HepG2 (cell line): Measurements from ENCODE around the gene INPP1. TPM values are rescaled to one million over a fixed set of nuclear protein-coding genes. Genes with fewer than 3 reads are reported as not detected.
A peak's percentile ranks its signal among the peaks of the same experiment; 100 is the strongest.

Experiments used
- AGO1 ChIP-seq: fragments of 200-400 bp; formaldehyde crosslinking; IDR thresholded peaks from 2 replicates; pipeline ENCODE4 v1.6.1; 2017; ENCODE audit warnings: mild to moderate bottlenecking, low read depth, low read length, moderate library complexity; ENCODE audit not compliant: poor library complexity, severe bottlenecking
- CEBPB ChIP-seq: IDR thresholded peaks from 2 replicates; pipeline ENCODE4 v1.6.1; 2011; ENCODE audit warnings: low read depth, low read length, improper control_type of control experiment, borderline replicate concordance
- ESRRA ChIP-seq: sonication (generic); formaldehyde crosslinking; IDR thresholded peaks from 2 replicates; pipeline ENCODE4 v1.5.1; 2020; ENCODE audit warnings: mild to moderate bottlenecking, low read depth, missing genetic modification reagents
- FLYWCH1 ChIP-seq: sonication (generic); formaldehyde crosslinking; IDR thresholded peaks from 2 replicates; pipeline ENCODE4 v1.8.1; 2023; ENCODE audit warnings: mild to moderate bottlenecking, missing genetic modification reagents
- FOXA3 ChIP-seq: IDR thresholded peaks from 2 replicates; pipeline ENCODE4 v1.6.1; 2016; ENCODE audit warnings: missing genetic modification reagents, missing compliant biosample characterization
- HOXA9 ChIP-seq: sonication (generic); formaldehyde crosslinking; IDR thresholded peaks from 2 replicates; pipeline ENCODE4 v1.8.1; 2022; ENCODE audit warnings: missing genetic modification reagents, mild to moderate bottlenecking, moderate library complexity, borderline replicate concordance
- KDM5A ChIP-seq: fragments of 200-600 bp; sonication (generic); IDR thresholded peaks from 2 replicates; pipeline ENCODE4 v1.7.0; 2018; ENCODE audit warnings: antibody characterized with exemption, mild to moderate bottlenecking, low read length, borderline replicate concordance
- PAF1 ChIP-seq: IDR thresholded peaks from 2 replicates; pipeline ENCODE4 v1.6.1; 2016; ENCODE audit warnings: missing genetic modification reagents, missing compliant biosample characterization
- SOX5 ChIP-seq: IDR thresholded peaks from 2 replicates; pipeline ENCODE4 v1.6.1; 2016; ENCODE audit warnings: borderline replicate concordance
- TCF7L2 ChIP-seq: IDR thresholded peaks from 2 replicates; pipeline ENCODE4 v1.6.1; 2011; ENCODE audit warnings: mild to moderate bottlenecking, low read depth, low read length, moderate library complexity
- TRIM22 ChIP-seq: fragments of 450-650 bp; IDR thresholded peaks from 2 replicates; pipeline ENCODE4 v1.6.1; 2017
- ZNF615 ChIP-seq: sonication (generic); formaldehyde crosslinking; IDR thresholded peaks from 2 replicates; pipeline ENCODE4 v1.5.0; 2020; ENCODE audit warnings: mild to moderate bottlenecking, missing genetic modification reagents, borderline replicate concordance
- polyA plus RNA-seq, 8 experiments: library from polyadenylated mRNA; depleted of rRNA in 3 of 8; stranded (reverse) in 7 of 8; unstranded in 1 of 8; fragments of >200 nt; fragmentation: Illumina TruSeq in 4 of 8; extraction: Trizol in 4 of 8; gene quantifications; 2 replicates each; pipeline versions ENCODE4 v1.2.1 to v1.2.3, GENCODE V29; 2011 to 2016; ENCODE audit warnings: low read depth in 4 of 8, missing spikeins in 1 of 8, mixed read lengths in 1 of 8; ENCODE audit not compliant: insufficient read depth in 1 of 8
- total RNA-seq, 5 experiments: library from RNA; depleted of rRNA; stranded (reverse); fragments of >200 nt; fragmentation: Illumina TruSeq; extraction: Trizol; gene quantifications; 2 replicates each; pipeline ENCODE4 v1.2.3, GENCODE V29; 2016; ENCODE audit warnings: low read depth in 1 of 5
- TF ChIP-seq, protein P1 (sequence below): fragments of 450-650 bp; IDR thresholded peaks from 2 replicates; pipeline ENCODE4 v1.6.1; 2017; ENCODE audit warnings: mild to moderate bottlenecking
- TF ChIP-seq, protein P2 (sequence below): sonication (generic); formaldehyde crosslinking; IDR thresholded peaks from 2 replicates; pipeline ENCODE4 v1.4.0; 2020; ENCODE audit warnings: missing genetic modification reagents, mild to moderate bottlenecking, borderline replicate concordance
- TF ChIP-seq, protein P3 (sequence below): sonication (generic); formaldehyde crosslinking; IDR thresholded peaks from 2 replicates; pipeline ENCODE4 v1.4.0; 2020; ENCODE audit warnings: missing genetic modification reagents
- TF ChIP-seq, protein P4 (sequence below): sonication (generic); formaldehyde crosslinking; IDR thresholded peaks from 2 replicates; pipeline ENCODE4 v1.4.0; 2020; ENCODE audit warnings: mild to moderate bottlenecking, missing genetic modification reagents

Gene INPP1
- total and polyA plus RNA-seq, 2 of the 13 experiments (the other 11 are each of a cell fraction or from before 2014, with no cell fraction given) = 10.0 to 13.3 TPM

- TF ChIP-seq, protein P1, sequence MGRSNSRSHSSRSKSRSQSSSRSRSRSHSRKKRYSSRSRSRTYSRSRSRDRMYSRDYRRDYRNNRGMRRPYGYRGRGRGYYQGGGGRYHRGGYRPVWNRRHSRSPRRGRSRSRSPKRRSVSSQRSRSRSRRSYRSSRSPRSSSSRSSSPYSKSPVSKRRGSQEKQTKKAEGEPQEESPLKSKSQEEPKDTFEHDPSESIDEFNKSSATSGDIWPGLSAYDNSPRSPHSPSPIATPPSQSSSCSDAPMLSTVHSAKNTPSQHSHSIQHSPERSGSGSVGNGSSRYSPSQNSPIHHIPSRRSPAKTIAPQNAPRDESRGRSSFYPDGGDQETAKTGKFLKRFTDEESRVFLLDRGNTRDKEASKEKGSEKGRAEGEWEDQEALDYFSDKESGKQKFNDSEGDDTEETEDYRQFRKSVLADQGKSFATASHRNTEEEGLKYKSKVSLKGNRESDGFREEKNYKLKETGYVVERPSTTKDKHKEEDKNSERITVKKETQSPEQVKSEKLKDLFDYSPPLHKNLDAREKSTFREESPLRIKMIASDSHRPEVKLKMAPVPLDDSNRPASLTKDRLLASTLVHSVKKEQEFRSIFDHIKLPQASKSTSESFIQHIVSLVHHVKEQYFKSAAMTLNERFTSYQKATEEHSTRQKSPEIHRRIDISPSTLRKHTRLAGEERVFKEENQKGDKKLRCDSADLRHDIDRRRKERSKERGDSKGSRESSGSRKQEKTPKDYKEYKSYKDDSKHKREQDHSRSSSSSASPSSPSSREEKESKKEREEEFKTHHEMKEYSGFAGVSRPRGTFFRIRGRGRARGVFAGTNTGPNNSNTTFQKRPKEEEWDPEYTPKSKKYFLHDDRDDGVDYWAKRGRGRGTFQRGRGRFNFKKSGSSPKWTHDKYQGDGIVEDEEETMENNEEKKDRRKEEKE = no peak
- TF ChIP-seq HOXA9 = no peak
- no peak for TF ChIP-seq TRIM22
- TF ChIP-seq PAF1 (CRISPR knock-in tag) = no peak
- TF ChIP-seq KDM5A = peak; percentile 51; the same call in 1 of the 2 replicates
- TF ChIP-seq, protein P2, sequence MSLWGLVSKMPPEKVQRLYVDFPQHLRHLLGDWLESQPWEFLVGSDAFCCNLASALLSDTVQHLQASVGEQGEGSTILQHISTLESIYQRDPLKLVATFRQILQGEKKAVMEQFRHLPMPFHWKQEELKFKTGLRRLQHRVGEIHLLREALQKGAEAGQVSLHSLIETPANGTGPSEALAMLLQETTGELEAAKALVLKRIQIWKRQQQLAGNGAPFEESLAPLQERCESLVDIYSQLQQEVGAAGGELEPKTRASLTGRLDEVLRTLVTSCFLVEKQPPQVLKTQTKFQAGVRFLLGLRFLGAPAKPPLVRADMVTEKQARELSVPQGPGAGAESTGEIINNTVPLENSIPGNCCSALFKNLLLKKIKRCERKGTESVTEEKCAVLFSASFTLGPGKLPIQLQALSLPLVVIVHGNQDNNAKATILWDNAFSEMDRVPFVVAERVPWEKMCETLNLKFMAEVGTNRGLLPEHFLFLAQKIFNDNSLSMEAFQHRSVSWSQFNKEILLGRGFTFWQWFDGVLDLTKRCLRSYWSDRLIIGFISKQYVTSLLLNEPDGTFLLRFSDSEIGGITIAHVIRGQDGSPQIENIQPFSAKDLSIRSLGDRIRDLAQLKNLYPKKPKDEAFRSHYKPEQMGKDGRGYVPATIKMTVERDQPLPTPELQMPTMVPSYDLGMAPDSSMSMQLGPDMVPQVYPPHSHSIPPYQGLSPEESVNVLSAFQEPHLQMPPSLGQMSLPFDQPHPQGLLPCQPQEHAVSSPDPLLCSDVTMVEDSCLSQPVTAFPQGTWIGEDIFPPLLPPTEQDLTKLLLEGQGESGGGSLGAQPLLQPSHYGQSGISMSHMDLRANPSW (CRISPR knock-in tag) = peak; percentile 96
- peak; percentile 99 for TF ChIP-seq SOX5 (CRISPR knock-in tag)
- TF ChIP-seq FOXA3 (CRISPR knock-in tag) = peak; percentile 99
- TF ChIP-seq, protein P3, sequence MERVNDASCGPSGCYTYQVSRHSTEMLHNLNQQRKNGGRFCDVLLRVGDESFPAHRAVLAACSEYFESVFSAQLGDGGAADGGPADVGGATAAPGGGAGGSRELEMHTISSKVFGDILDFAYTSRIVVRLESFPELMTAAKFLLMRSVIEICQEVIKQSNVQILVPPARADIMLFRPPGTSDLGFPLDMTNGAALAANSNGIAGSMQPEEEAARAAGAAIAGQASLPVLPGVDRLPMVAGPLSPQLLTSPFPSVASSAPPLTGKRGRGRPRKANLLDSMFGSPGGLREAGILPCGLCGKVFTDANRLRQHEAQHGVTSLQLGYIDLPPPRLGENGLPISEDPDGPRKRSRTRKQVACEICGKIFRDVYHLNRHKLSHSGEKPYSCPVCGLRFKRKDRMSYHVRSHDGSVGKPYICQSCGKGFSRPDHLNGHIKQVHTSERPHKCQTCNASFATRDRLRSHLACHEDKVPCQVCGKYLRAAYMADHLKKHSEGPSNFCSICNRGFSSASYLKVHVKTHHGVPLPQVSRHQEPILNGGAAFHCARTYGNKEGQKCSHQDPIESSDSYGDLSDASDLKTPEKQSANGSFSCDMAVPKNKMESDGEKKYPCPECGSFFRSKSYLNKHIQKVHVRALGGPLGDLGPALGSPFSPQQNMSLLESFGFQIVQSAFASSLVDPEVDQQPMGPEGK (CRISPR knock-in tag) = peak; percentile 84
- TF ChIP-seq TCF7L2 = peak; percentile 60; the same call in 1 of the 2 replicates
- TF ChIP-seq AGO1 = no peak
- peak; percentile 84 for TF ChIP-seq ZNF615 (CRISPR knock-in tag)
- TF ChIP-seq CEBPB = peak; percentile 73; the same call in 1 of the 2 replicates
- no peak for TF ChIP-seq FLYWCH1 (CRISPR knock-in tag)
- TF ChIP-seq, protein P4, sequence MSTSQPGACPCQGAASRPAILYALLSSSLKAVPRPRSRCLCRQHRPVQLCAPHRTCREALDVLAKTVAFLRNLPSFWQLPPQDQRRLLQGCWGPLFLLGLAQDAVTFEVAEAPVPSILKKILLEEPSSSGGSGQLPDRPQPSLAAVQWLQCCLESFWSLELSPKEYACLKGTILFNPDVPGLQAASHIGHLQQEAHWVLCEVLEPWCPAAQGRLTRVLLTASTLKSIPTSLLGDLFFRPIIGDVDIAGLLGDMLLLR (CRISPR knock-in tag) = no peak
- TF ChIP-seq ESRRA (CRISPR knock-in tag) = peak; percentile 86
Observed at GRCh38 chr2:190352668-190353536, 9.5 kb downstream of the INPP1 start (continued).
